GM13976 (cell line): ENCODE results near the gene ZKSCAN8.
"Not testable (repeated sequence)": the region's sequence is repeated elsewhere in the genome, so short reads cannot be mapped to it uniquely, and the experiment has no call there.

Experiments used
- DNase-seq: peaks from one replicate; pipeline ENCODE4 v3.0.0; 2012; ENCODE audit warnings: low spot score
- CTCF ChIP-seq: IDR thresholded peaks from 2 replicates; pipeline ENCODE4 v1.5.1; 2012; ENCODE audit warnings: borderline replicate concordance, mild to moderate bottlenecking; ENCODE audit not compliant: insufficient read depth; ENCODE audit errors: extremely low read depth, missing control alignments, control extremely low read depth
- in situ Hi-C: fragments of 300-500 bp; cut with MboI; formaldehyde crosslinking; loops from one replicate; pipeline ENCODE4 v1.12.0; 2022; ENCODE audit warnings: low sequenced_read_pairs, mixed read lengths, inconsistent platforms; ENCODE audit not compliant: unreplicated experiment

The ZKSCAN8 gene

GRCh38 chr6:28141500-28142329, at the start of gene ZKSCAN8:
Gene ZKSCAN8, plus strand, starts transcription at chr6:28141883. Its CDS starts 6,525 bp downstream, at chr6:28148408.
- peak; percentile 91 for DNase-seq
- TF ChIP-seq CTCF: no peak
- in situ Hi-C loops: no loop called here

GRCh38 chr6:28102222-28102621, 39.5 kb upstream of the ZKSCAN8 start:
- in situ Hi-C loops, DNase-seq: not testable (repeated sequence)

- DNase-seq, in situ Hi-C loops: not testable (repeated sequence)
Measured at GRCh38 chr6:28102699-28103098, 39.0 kb upstream of the ZKSCAN8 start.

GRCh38 chr6:28104392-28105244, 37.1 kb upstream of the ZKSCAN8 start:
- in situ Hi-C loops: no loop called here
- TF ChIP-seq CTCF: peak; percentile 56
- peak; percentile 93 for DNase-seq

- DNase-seq: peak; percentile 32
- in situ Hi-C loops: no loop called here
- TF ChIP-seq CTCF: peak; percentile 12
Measured at GRCh38 chr6:28105245-28105639, 36.4 kb upstream of the ZKSCAN8 start.

- TF ChIP-seq CTCF: no peak
- in situ Hi-C loops: no loop called here
- no peak for DNase-seq
Measured at GRCh38 chr6:28107506-28107905, 34.2 kb upstream of the ZKSCAN8 start.

- DNase-seq: no peak
- no peak for TF ChIP-seq CTCF
- in situ Hi-C loops: no loop called here
Measured at GRCh38 chr6:28111964-28112363, 29.7 kb upstream of the ZKSCAN8 start.
